GM19463 (cell line): ENCODE results near the gene ABHD16A.

Experiments used
- ATAC-seq: cut with Tn5 transposase; IDR thresholded peaks from one replicate; pipeline ENCODE4 v1.9.1; 2021; ENCODE audit warnings: mild to moderate bottlenecking, moderate library complexity; ENCODE audit not compliant: unreplicated experiment

Gene ABHD16A

GRCh38 chr6:31732029-31732428 is 28.9 kb upstream of the ABHD16A start:
- no peak for ATAC-seq

DNA sequence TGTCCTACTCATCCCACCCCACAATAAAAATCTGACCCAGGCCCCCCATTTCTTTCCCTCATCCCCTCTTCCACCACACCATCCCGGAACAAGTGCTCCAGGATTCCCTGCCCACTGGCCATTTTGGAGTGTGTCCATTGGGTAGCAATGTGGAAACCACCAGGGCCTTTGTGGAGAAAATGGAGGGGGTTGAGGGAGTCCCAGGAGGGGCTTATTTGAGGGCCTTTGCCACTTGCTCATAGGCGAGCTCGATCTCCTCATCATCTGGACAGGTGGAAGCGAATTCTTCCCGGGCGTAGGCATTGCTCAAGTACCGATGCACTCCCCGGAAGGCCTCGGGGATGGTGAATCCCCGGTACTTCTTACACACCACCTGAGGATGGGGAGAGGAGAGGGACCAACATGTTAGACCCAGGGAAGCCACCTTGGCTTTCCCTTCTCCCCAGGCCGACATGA is 27.5 kb upstream of the ABHD16A start:
- ATAC-seq: no peak

DNA sequence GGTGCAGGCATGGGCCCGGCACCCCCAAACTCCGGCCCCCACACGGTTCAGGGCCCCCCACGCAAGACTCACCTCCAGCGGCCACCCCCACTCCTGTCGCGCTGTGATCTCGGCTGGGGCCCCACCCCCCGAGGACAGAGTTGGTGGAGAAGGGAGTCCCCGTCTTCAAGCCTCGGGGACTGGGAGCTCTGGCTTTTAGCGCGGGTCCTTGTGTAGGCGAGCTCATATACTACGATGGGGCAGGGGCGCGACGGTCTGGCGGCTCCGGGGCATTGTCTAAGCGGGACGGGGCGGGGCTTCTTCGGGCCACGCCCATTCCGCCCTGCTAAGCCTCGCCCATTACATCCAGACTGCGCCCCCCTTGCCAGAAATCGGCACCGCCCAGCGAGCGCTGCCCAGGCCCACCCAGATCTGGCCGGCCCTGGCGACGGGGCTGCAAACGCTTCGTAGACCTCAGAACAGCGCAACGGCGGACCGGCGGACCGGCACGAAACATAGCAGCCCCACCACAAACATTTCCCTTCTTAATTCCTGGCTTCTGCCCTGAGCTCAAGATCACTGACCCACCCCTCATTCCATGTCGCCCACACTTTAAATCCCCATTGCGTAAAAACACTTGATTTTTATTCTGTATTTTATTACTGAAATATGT is 27.0 kb upstream of the ABHD16A start:
- no peak for ATAC-seq

- peak; percentile 48 for ATAC-seq
These were observed 26.4 kb upstream of the ABHD16A start for GRCh38 chr6:31729515-31729978.

DNA sequence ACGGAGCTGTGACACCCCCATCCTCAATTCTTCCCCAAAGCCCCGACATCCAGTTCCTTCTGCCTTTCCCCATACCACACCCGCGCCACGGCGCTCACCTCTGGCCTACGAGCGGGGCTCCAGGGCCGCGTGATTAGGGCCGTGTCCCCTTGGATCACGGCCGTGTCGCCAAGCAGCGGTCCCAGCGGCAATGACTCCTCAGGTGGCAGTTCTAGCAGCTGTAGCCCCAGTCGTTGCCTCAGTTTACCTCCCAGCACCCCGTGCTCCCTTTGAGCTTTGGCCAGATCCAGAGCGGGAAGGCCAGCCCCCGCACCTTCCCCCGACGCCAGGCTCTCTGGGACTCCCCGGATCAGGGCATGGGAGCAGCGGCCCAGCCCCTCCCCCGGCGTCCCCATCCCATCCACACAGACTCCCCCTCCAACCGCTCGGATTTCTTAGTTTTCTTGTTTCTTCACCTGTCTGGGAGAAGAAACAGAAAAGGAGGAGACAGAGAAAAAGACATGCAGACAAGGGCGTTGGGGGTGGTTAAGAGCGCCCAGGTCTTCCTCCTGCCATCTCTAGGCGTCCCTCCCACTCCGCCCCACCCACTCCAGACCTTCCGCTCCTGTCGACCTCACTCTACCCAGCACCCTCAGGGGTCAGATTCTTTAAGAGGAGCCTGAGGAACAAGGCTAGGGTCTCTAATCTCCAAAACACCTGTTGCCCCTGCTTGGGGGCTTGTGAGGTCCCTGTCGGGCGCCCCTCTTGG is 25.8 kb upstream of the ABHD16A start, which contains the start of gene DDAH2:
Gene DDAH2, minus strand, starts transcription at position 533 of the 748 bp plus-strand sequence. Its CDS starts 138 bp downstream, at position 395.
- ATAC-seq: no peak

DNA sequence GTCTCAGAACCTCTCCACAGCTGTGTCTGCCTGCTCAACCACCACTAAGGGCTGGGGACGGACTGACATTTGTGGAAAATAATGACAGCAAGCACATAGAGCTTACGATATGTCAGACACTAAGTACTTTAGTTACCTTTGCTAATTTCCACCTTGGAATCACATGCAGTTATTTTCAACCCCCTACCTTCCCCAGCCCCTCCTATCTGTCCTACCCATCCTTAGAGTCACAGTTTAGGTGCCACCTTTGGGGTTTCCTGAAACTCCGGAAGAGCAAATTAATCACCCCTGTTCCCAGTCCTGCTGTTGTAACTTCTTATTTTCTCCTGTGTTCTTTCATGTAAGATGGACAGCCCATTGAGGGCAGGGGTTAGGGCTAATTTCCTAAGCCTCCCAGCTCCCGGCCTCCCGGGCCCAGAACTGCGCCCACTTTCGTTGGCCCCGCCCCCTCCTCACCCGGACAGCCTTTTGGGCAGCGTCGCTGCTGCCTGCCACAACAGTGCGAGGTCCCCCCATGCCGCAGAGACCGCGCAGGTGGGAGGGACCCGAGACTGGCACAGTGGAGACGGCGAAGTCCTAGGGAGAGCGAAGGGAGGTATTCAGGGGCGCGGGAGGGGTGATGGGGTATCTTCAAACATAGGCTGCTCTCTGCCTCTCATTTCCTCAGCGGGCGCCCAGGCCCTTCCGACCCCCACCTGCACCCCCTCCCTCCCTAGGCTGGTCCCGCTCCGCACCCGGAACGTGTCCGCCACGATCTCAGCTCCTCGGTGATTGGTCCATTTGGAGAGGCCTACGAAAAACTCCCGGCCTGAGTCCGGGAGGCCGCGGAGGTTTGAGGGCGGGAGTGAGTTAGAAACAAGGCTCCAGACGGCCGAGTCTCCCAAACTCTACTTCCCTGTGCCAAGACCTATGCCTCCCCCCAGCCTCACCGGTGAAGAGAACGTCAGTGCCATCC is 24.9 kb upstream of the ABHD16A start:
- ATAC-seq: no peak

DNA sequence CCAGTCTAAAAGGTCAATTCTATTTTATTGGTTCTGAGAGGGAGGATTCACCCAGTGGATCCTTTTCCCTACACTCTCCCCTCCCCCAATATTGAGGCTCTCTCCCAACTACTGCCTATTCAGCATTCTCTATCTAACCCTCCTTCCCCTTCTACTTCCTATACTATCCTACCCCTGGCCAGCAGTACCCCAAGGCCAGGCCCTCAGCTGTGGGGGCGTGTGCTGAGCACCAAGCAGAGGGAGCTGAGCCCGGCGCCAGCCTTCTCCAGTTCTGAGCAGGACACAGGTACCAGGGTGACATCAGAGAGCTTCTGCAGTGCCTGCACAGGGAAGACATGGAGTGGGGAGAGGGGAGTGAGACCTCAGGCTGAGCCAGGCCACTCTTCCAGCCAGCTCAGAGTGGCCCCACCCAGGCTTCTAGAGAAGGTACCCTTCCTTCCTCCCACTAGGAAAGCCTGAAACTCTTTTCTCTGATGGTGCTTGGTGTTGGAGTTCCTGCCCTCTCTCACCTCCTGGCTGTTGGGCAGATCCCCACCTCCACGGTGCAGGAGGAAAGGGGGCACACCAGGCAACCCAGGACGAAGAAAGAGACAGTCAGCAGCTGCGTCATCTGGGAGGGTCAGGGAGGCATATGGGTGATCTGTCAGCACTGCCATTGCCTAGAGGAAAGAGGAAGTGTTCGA is 24.1 kb upstream of the ABHD16A start:
- peak; percentile 59 for ATAC-seq

GRCh38 chr6:31725502-31726350 is 22.6 kb upstream of the ABHD16A start:
- ATAC-seq: no peak

- ATAC-seq: no peak
These were observed 21.0 kb upstream of the ABHD16A start for GRCh38 chr6:31723980-31724691.

DNA sequence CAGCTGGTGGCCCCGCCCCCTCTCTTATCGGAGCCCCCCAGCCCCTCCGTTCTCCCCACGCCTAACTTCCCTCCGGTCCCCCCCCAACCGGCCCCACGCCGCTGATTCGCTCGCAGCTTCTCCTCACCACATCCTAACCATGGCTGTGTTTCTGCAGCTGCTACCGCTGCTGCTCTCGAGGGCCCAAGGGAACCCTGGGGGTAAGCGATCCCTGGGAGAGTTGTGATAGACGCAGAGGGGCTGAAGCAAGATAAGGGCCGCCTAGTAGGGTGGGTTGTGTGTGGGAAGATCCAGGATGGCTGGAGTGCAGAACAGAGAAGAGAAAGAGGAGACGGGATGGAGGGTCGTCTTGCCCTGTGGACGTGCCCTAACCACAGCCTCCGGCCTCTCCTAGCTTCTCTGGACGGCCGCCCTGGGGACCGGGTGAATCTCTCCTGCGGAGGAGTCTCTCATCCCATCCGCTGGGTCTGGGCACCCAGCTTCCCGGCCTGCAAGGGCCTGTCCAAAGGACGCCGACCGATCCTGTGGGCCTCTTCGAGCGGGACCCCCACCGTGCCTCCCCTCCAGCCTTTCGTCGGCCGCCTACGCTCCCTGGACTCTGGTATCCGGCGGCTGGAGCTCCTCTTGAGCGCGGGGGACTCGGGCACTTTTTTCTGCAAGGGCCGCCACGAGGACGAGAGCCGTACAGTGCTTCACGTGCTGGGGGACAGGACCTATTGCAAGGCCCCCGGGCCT is 20.3 kb upstream of the ABHD16A start, which contains the start of gene MPIG6B:
Gene MPIG6B, plus strand, starts transcription at position 129 of the 735 bp plus-strand sequence. Its CDS starts 11 bp downstream, at position 140.
- ATAC-seq: no peak

GRCh38 chr6:31722173-31722572 is 19.0 kb upstream of the ABHD16A start:
- no peak for ATAC-seq

- ATAC-seq: no peak
These were observed 18.4 kb upstream of the ABHD16A start, which contains the start of gene LY6G6C for GRCh38 chr6:31721351-31722020. TSS of gene LY6G6C (minus strand) at chr6:31721746. CDS start at chr6:31721679, 67 bp downstream.

- no peak for ATAC-seq
These were observed 17.2 kb upstream of the ABHD16A start for GRCh38 chr6:31720196-31720770.

DNA sequence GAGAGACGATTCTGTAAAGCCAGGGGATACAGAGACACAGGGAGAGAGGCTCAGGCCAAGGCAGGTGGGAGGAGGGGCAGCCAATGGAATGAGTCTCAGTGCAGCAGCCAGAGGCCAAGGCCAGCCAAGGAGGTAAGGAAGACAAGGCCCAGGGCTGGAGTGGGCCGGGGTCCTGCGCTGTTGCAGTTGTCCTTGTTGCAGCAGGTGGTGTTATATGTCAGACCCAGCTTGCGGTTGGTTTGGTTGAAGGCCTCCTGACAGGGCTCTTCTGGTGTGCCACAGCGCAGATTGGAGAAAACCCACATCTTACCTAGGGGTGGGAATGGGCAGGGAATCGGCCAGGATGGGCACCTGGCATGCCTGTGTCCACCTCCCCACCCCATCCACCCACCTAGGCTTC is 15.9 kb upstream of the ABHD16A start:
- ATAC-seq: no peak

DNA sequence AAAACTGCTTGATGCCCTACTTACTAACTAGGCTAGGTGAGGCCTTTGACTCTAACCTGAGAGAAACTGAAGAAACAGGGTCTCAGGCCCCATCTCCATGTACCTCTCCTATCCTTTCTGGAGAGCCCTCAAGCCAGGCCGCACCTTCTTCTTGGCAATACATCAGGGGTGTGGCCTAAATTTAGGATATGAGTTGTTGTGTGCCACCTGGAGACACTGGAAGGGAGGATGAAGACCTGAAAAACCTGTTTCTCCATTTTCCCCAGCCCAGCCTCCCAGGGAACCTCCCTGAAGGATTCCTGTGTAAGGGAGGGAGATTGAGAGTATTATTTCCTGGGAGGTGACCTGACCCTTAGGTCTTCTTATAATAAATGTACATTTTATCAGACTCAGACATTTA is 15.1 kb upstream of the ABHD16A start:
- ATAC-seq: no peak

- ATAC-seq: no peak
These were observed 14.5 kb upstream of the ABHD16A start for GRCh38 chr6:31717499-31718222.
